Liver (tissue), 9 donors: ENCODE measurements around the gene KCNN1. TPM values are rescaled to one million over a fixed set of nuclear protein-coding genes. Genes with fewer than 3 reads are reported as not detected.

Source experiments
- DNase-seq: peaks from one replicate; pipeline ENCODE4 v3.0.0-alpha.2; 2017; ENCODE audit warnings: low spot score
- H3K27ac ChIP-seq, 2 donors: one replicate each; pipeline ENCODE4 v1.7.0; 2013; ENCODE audit warnings: inconsistent platforms in 2 of 2, low read length in 2 of 2, control low read depth in 1 of 2, low read depth in 1 of 2, mild to moderate bottlenecking in 1 of 2
- H3K27me3 ChIP-seq, 4 donors: one replicate each; pipeline versions ENCODE4 v1.6.1 to v1.7.0; 2013; ENCODE audit warnings: low read length in 3 of 4, inconsistent platforms in 1 of 4, mild to moderate bottlenecking in 1 of 4, moderate library complexity in 1 of 4; ENCODE audit not compliant: control insufficient read depth in 4 of 4, insufficient read depth in 4 of 4
- H3K36me3 ChIP-seq, 4 donors: one replicate each; pipeline versions ENCODE4 v1.6.1 to v1.7.0; 2013; ENCODE audit warnings: low read length in 3 of 4, mild to moderate bottlenecking in 3 of 4, low read depth in 1 of 4, moderate library complexity in 1 of 4; ENCODE audit not compliant: control insufficient read depth in 4 of 4, insufficient read depth in 3 of 4
- H3K4me1 ChIP-seq, 4 donors: one replicate each; pipeline versions ENCODE4 v1.6.1 to v1.7.0; 2013; ENCODE audit warnings: low read length in 3 of 4, mild to moderate bottlenecking in 3 of 4, moderate library complexity in 1 of 4; ENCODE audit not compliant: control insufficient read depth in 4 of 4, insufficient read depth in 4 of 4
- H3K4me3 ChIP-seq, 3 donors: one replicate each; pipeline versions ENCODE4 v1.6.1 to v1.7.0; 2013; ENCODE audit warnings: low read length in 3 of 3, control low read depth in 1 of 3, low read depth in 1 of 3, mild to moderate bottlenecking in 1 of 3
- H3K9ac ChIP-seq, 2 donors: one replicate each; pipeline ENCODE4 v1.7.0; 2013; ENCODE audit warnings: low read length in 2 of 2, mild to moderate bottlenecking in 2 of 2, moderate library complexity in 2 of 2, control low read depth in 1 of 2, low read depth in 1 of 2
- H3K9me3 ChIP-seq, 4 donors: one replicate each; pipeline versions ENCODE4 v1.6.1 to v1.7.0; 2013; ENCODE audit warnings: low read length in 3 of 4; ENCODE audit not compliant: control insufficient read depth in 4 of 4
- EGR1 ChIP-seq, 2 donors: IDR thresholded peaks; 2 replicates each; pipeline ENCODE4 v1.6.1; 2016 to 2018; ENCODE audit warnings: antibody characterized with exemption in 2 of 2, low read depth in 2 of 2
- FOXA1 ChIP-seq: IDR thresholded peaks from 2 replicates; pipeline ENCODE4 v1.6.1; 2016; ENCODE audit warnings: antibody characterized with exemption
- FOXA2 ChIP-seq: IDR thresholded peaks from 2 replicates; pipeline ENCODE4 v1.6.1; 2016; ENCODE audit warnings: antibody characterized with exemption
- GABPA ChIP-seq, 2 donors: IDR thresholded peaks in 1 of 2; conservative IDR thresholded peaks in 1 of 2; 2 replicates each; pipeline ENCODE4 v1.6.1; 2016; ENCODE audit warnings: antibody characterized with exemption in 2 of 2, mild to moderate bottlenecking in 1 of 2, moderate library complexity in 1 of 2
- HNF4A ChIP-seq, 2 donors: conservative IDR thresholded peaks; 2 replicates each; pipeline ENCODE4 v1.6.1; 2016; ENCODE audit warnings: antibody characterized with exemption in 2 of 2, mild to moderate bottlenecking in 2 of 2
- HNF4G ChIP-seq: IDR thresholded peaks from 2 replicates; pipeline ENCODE4 v1.6.1; 2016; ENCODE audit warnings: antibody characterized with exemption
- JUND ChIP-seq, 2 donors: IDR thresholded peaks; 2 replicates each; pipeline ENCODE4 v1.6.1; 2016; ENCODE audit warnings: antibody characterized with exemption in 2 of 2
- NR2F2 ChIP-seq: IDR thresholded peaks from 2 replicates; pipeline ENCODE4 v1.6.1; 2016; ENCODE audit warnings: antibody characterized with exemption
- RAD21 ChIP-seq, 2 donors: IDR thresholded peaks; 2 replicates each; pipeline ENCODE4 v1.6.1; 2016; ENCODE audit warnings: antibody characterized with exemption in 2 of 2, mild to moderate bottlenecking in 2 of 2
- RXRA ChIP-seq, 2 donors: IDR thresholded peaks; 2 replicates each; pipeline ENCODE4 v1.6.1; 2017 to 2018; ENCODE audit warnings: antibody characterized with exemption in 2 of 2, mild to moderate bottlenecking in 1 of 2
- SP1 ChIP-seq: IDR thresholded peaks from 2 replicates; pipeline ENCODE4 v1.6.1; 2018; ENCODE audit warnings: antibody characterized with exemption, mild to moderate bottlenecking
- TAF1 ChIP-seq: conservative IDR thresholded peaks from 2 replicates; pipeline ENCODE4 v1.6.1; 2016; ENCODE audit warnings: antibody characterized with exemption, mild to moderate bottlenecking
- YY1 ChIP-seq: IDR thresholded peaks from 2 replicates; pipeline ENCODE4 v1.6.1; 2016; ENCODE audit warnings: antibody characterized with exemption, mild to moderate bottlenecking
- WGBS: extraction: QIAGEN DNeasy Blood & Tissue Kit; methylation state at CpG from one replicate; pipeline ENCODE4 v1.1.7; 2013; 5-methylcytosine and 5-hydroxymethylcytosine counted together
- polyA plus RNA-seq, 2 donors: library from polyadenylated mRNA; stranded (reverse) in 1 of 2; unstranded in 1 of 2; fragments of 200-250 nt in 1 of 2; fragments of >200 nt in 1 of 2; fragmentation: Nextera tagmentation in 1 of 2; extraction: Ambion mirVana in 1 of 2; gene quantifications; one replicate each; pipeline versions ENCODE4 v1.2.1 to v1.2.3, GENCODE V29; 2013 to 2015
- total RNA-seq, 2 donors: library from RNA; depleted of rRNA; stranded (reverse); fragments of >200 nt; gene quantifications; one replicate each; pipeline ENCODE4 v1.2.3, GENCODE V29; 2014
- TF ChIP-seq, protein P1 (sequence below): IDR thresholded peaks from 2 replicates; pipeline ENCODE4 v1.6.1; 2016; ENCODE audit warnings: antibody characterized with exemption
- TF ChIP-seq, protein P2 (sequence below): fragments of 150-350 bp; IDR thresholded peaks from 2 replicates; pipeline ENCODE4 v1.5.1; 2017; ENCODE audit warnings: improper control_type of control experiment, low read depth, low read length; ENCODE audit not compliant: missing input control
- TF ChIP-seq, protein P3 (sequence below): IDR thresholded peaks from 2 replicates; pipeline ENCODE4 v1.6.1; 2016; ENCODE audit warnings: antibody characterized with exemption
- TF ChIP-seq, protein P4 (sequence below): IDR thresholded peaks from 2 replicates; pipeline ENCODE4 v1.6.1; 2016; ENCODE audit warnings: antibody characterized with exemption
- TF ChIP-seq, protein P5 (sequence below): IDR thresholded peaks from 2 replicates; pipeline ENCODE4 v1.6.1; 2016; ENCODE audit warnings: antibody characterized with exemption, mild to moderate bottlenecking
- donor health status: healthy.
- donor health status: healthy.
- donor health status: healthy.
- donor health status: healthy.
- donor health status: healthy.

The KCNN1 gene
- total and polyA plus RNA-seq, 4 donors, result 0.05 to 0.08 (median 0.05) TPM; not detected in 1

DNA sequence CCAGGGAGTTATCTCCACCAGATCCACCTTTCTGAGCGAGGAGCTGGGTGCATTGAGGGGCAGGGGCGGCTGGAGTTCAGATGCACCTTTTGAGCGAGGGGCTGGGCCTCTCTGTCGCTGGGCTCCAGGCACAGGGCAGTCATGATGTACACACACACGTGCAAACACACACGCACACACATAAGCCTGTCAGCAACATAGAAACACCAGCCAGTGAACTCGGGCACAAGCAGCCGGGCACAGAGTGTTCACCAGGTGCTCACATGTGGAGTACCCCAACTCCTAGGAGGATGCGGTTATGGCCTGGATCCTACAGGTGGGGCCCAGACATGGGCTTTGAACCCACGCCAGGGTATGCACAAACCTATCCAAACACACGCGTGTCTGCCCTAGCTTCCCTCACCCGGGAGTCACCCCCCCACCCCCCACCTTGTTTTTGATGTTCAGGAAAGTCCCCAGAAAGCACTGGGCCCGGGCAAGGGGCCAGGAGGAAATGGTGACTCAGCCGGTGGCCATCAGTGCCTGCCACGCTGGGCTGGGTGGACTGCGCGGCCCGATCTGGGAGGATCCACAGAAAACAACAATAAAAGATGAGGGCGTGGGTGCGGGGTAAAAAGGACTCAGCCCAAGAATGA is 54.3 kb downstream of the KCNN1 start:
- DNase-seq, result no peak
- WGBS, result 49% methylated on average over 21 of the region's 21 CpGs
- peaks cover 6 to 26% (median 14%) of the 10 kb centered on the region in 4 donors for H3K4me1 ChIP-seq
- no peaks in the 10 kb centered on the region for H3K9me3 ChIP-seq
- H3K36me3 ChIP-seq, result no peaks in the 10 kb centered on the region
- H3K9ac ChIP-seq, result peak overlapping the region in 1 of 2 donors; percentile 8
- H3K27ac ChIP-seq, result peak overlapping the region; percentile 63 to 78
- peak; percentile 65 to 88 for TF ChIP-seq JUND (IDR thresholded peaks at IDR 0.05)
- TF ChIP-seq, protein P1, sequence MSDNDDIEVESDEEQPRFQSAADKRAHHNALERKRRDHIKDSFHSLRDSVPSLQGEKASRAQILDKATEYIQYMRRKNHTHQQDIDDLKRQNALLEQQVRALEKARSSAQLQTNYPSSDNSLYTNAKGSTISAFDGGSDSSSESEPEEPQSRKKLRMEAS, result no peak
- TF ChIP-seq YY1, result peak; percentile 57
- peak; percentile 25 for TF ChIP-seq SP1
- TF ChIP-seq NR2F2, result peak; percentile 33
- H3K27me3 ChIP-seq, result no peaks in the 10 kb centered on the region
- H3K4me3 ChIP-seq, result peak overlapping the region in 1 of 3 donors; percentile 11

DNA sequence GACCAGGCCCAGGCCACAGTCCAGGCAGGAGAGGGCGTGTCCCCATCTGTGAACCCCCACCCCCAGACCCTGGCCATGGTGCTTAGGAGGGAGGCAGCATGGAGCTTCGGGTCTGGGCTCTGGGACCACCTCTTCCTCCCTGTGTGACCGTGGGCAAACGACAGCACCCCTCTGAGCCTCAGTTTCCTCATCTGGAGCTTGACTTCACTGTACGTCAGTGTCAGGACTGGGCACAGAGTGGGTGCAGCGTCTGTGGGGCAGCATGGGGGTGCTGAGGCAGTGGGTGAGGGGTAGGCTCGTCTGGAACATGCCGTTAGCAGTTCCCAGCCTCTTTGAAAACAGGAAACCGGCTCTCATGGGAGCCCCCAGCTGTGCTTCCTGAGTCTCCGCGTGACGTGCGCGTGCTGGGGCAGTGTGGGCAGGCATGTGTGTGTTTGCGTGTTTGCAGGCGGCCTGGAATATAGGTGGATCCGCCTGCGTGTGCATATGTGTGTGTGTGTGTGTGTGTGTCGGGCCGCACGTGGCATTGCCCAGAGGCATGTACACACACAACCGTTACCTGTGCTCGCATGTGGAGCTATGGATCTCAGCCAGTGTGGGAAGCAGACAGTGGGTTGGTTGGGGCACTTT is 56.8 kb downstream of the KCNN1 start:
- peak; percentile 51 for DNase-seq
- 69% methylated on average over 23 of the region's 23 CpGs for WGBS
- Histone ChIP-seq H3K4me1 (peaks cover 6 to 29% (median 16%) of the 10 kb centered on the region in 4 donors), H3K27me3 (no peaks in the 10 kb centered on the region), H3K9me3 (no peaks in the 10 kb centered on the region), H3K27ac (peak overlapping the region; percentile 64 to 65), H3K36me3 (no peaks in the 10 kb centered on the region), H3K4me3 (no peak overlapping the region), H3K9ac (no peak overlapping the region)
- TF ChIP-seq, protein P1, result peak; percentile 56
- TF ChIP-seq YY1, result no peak
- no peak for TF ChIP-seq HNF4A (conservative IDR thresholded peaks at IDR 0.05)
- TF ChIP-seq SP1, result peak; percentile 57
- TF ChIP-seq TAF1, result no peak
- peak in 1 of 2 donors; percentile 18 for TF ChIP-seq RXRA (IDR thresholded peaks at IDR 0.05)
- TF ChIP-seq JUND (IDR thresholded peaks at IDR 0.05), result no peak

DNA sequence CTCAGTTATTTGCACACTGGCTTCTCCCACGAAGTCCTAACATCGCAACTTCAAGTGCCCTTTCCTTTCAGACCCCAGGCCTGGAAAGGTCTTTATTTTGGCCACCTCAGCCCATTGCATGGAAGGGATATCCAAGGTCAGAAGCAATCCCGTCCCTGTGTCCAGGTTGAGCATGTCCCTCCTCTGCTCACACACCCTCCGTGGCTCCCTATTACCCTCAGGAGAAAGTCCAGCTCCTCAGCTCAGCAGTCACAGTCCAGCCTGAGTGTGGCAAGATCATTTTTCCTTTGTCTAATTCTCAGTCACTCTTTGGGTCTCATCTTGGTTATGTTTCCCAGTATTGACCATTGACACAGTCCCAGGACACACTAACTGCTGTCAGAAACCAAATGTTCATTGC is 60.2 kb downstream of the KCNN1 start:
- Histone ChIP-seq H3K9me3 (no peaks in the 10 kb centered on the region), H3K36me3 (no peaks in the 10 kb centered on the region), H3K4me3 (no peak overlapping the region), H3K27ac (no peak overlapping the region), H3K9ac (no peak overlapping the region), H3K27me3 (no peaks in the 10 kb centered on the region), H3K4me1 (peaks cover 3 to 21% (median 10%) of the 10 kb centered on the region in 4 donors)
- WGBS, result 95% methylated on average over 4 of the region's 4 CpGs
- no peak for DNase-seq
- TF ChIP-seq RAD21 (IDR thresholded peaks at IDR 0.05), result no peak
- TF ChIP-seq, protein P2, sequence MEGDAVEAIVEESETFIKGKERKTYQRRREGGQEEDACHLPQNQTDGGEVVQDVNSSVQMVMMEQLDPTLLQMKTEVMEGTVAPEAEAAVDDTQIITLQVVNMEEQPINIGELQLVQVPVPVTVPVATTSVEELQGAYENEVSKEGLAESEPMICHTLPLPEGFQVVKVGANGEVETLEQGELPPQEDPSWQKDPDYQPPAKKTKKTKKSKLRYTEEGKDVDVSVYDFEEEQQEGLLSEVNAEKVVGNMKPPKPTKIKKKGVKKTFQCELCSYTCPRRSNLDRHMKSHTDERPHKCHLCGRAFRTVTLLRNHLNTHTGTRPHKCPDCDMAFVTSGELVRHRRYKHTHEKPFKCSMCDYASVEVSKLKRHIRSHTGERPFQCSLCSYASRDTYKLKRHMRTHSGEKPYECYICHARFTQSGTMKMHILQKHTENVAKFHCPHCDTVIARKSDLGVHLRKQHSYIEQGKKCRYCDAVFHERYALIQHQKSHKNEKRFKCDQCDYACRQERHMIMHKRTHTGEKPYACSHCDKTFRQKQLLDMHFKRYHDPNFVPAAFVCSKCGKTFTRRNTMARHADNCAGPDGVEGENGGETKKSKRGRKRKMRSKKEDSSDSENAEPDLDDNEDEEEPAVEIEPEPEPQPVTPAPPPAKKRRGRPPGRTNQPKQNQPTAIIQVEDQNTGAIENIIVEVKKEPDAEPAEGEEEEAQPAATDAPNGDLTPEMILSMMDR, result no peak
- TF ChIP-seq, protein P3, sequence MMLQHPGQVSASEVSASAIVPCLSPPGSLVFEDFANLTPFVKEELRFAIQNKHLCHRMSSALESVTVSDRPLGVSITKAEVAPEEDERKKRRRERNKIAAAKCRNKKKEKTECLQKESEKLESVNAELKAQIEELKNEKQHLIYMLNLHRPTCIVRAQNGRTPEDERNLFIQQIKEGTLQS, result no peak
- no peak for TF ChIP-seq HNF4G
- TF ChIP-seq EGR1 (IDR thresholded peaks at IDR 0.05; ENCODE audit: low read depth in 2 of 2), result no peak
- TF ChIP-seq YY1, result no peak
- no peak for TF ChIP-seq NR2F2
- TF ChIP-seq GABPA (IDR thresholded peaks at IDR 0.05 in 1 of 2, conservative IDR thresholded peaks at IDR 0.05 in 1 of 2), result no peak
- no peak for TF ChIP-seq FOXA1
- TF ChIP-seq, protein P1, result no peak
- TF ChIP-seq, protein P4, sequence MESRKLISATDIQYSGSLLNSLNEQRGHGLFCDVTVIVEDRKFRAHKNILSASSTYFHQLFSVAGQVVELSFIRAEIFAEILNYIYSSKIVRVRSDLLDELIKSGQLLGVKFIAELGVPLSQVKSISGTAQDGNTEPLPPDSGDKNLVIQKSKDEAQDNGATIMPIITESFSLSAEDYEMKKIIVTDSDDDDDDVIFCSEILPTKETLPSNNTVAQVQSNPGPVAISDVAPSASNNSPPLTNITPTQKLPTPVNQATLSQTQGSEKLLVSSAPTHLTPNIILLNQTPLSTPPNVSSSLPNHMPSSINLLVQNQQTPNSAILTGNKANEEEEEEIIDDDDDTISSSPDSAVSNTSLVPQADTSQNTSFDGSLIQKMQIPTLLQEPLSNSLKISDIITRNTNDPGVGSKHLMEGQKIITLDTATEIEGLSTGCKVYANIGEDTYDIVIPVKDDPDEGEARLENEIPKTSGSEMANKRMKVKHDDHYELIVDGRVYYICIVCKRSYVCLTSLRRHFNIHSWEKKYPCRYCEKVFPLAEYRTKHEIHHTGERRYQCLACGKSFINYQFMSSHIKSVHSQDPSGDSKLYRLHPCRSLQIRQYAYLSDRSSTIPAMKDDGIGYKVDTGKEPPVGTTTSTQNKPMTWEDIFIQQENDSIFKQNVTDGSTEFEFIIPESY, result no peak
- TF ChIP-seq, protein P5, sequence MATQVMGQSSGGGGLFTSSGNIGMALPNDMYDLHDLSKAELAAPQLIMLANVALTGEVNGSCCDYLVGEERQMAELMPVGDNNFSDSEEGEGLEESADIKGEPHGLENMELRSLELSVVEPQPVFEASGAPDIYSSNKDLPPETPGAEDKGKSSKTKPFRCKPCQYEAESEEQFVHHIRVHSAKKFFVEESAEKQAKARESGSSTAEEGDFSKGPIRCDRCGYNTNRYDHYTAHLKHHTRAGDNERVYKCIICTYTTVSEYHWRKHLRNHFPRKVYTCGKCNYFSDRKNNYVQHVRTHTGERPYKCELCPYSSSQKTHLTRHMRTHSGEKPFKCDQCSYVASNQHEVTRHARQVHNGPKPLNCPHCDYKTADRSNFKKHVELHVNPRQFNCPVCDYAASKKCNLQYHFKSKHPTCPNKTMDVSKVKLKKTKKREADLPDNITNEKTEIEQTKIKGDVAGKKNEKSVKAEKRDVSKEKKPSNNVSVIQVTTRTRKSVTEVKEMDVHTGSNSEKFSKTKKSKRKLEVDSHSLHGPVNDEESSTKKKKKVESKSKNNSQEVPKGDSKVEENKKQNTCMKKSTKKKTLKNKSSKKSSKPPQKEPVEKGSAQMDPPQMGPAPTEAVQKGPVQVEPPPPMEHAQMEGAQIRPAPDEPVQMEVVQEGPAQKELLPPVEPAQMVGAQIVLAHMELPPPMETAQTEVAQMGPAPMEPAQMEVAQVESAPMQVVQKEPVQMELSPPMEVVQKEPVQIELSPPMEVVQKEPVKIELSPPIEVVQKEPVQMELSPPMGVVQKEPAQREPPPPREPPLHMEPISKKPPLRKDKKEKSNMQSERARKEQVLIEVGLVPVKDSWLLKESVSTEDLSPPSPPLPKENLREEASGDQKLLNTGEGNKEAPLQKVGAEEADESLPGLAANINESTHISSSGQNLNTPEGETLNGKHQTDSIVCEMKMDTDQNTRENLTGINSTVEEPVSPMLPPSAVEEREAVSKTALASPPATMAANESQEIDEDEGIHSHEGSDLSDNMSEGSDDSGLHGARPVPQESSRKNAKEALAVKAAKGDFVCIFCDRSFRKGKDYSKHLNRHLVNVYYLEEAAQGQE, result no peak
- no peak for TF ChIP-seq JUND (IDR thresholded peaks at IDR 0.05)
- no peak for TF ChIP-seq HNF4A (conservative IDR thresholded peaks at IDR 0.05)
- no peak for TF ChIP-seq FOXA2
- no peak for TF ChIP-seq TAF1
